IMR-90 (cell line): Measurements from ENCODE around the gene CD8B. TPM values are rescaled to one million over a fixed set of nuclear protein-coding genes. Genes with fewer than 3 reads are reported as not detected.

Source experiments
- ATAC-seq: fragments of 200-7000 bp; cut with Tn5 transposase; 2 replicates; pipeline ENCODE4 v1.9.1; 2020; ENCODE audit warnings: low read depth, mild to moderate bottlenecking, moderate library complexity
- BruUV-seq: library from RNA; stranded (reverse); fragments of 400-500 nt; replicated peaks from 2 replicates; lab custom pipeline; 2021; lab: Mats Ljungman, UMichigan
- CTCF ChIA-PET: fragments of 300-600 bp; formaldehyde crosslinking; extraction: SDS; loops from one replicate; lab custom pipeline; 2021; ENCODE audit warnings: antibody characterized with exemption; lab: Yijun Ruan, JAX
- POLR2A ChIA-PET: fragments of 300-600 bp; sonication (Branson Sonifier 250); formaldehyde crosslinking; loops from one replicate; lab custom pipeline; 2022; ENCODE audit warnings: antibody characterized with exemption; ENCODE audit not compliant: unreplicated experiment; lab: Charles Lee
- DNase-seq: peaks from one replicate; pipeline ENCODE4 v3.0.0; 2013
- H2AFZ ChIP-seq: replicated peaks from 2 replicates; pipeline ENCODE3; 2013; ENCODE audit warnings: low read length, mild to moderate bottlenecking; ENCODE audit not compliant: poor library complexity
- H2AK5ac ChIP-seq: 2 replicates; pipeline ENCODE4 v1.6.1; 2013; ENCODE audit warnings: low read depth, low read length, inconsistent platforms
- H2AK9ac ChIP-seq: replicated peaks from 2 replicates; pipeline ENCODE3; 2013; ENCODE audit warnings: mild to moderate bottlenecking, low read depth, low read length, moderate library complexity; ENCODE audit not compliant: poor library complexity
- H2BK120ac ChIP-seq: 2 replicates; pipeline ENCODE4 v1.6.1; 2013; ENCODE audit warnings: low read depth, low read length, inconsistent platforms
- H2BK15ac ChIP-seq: 3 replicates; pipeline ENCODE4 v1.6.1; 2013; ENCODE audit warnings: low read depth, low read length, inconsistent platforms
- H2BK20ac ChIP-seq: 2 replicates; pipeline ENCODE4 v1.6.1; 2013; ENCODE audit warnings: low read depth, mild to moderate bottlenecking, inconsistent platforms, low read length, moderate library complexity
- H2BK5ac ChIP-seq: 2 replicates; pipeline ENCODE4 v1.6.1; 2013; ENCODE audit warnings: mild to moderate bottlenecking, low read depth, low read length, inconsistent platforms; ENCODE audit not compliant: poor library complexity, severe bottlenecking
- H3K14ac ChIP-seq: replicated peaks from 2 replicates; pipeline ENCODE4 v1.6.1; 2013; ENCODE audit warnings: low read depth, low read length, inconsistent platforms
- H3K18ac ChIP-seq: 2 replicates; pipeline ENCODE4 v1.6.1; 2013; ENCODE audit warnings: low read depth, low read length, control low read depth
- H3K23ac ChIP-seq: 2 replicates; pipeline ENCODE4 v1.6.1; 2013; ENCODE audit warnings: low read depth, low read length, inconsistent platforms
- H3K27ac ChIP-seq: 2 replicates; pipeline ENCODE4 v1.5.1; 2013; ENCODE audit warnings: mild to moderate bottlenecking, control low read depth, low read length; ENCODE audit not compliant: insufficient read depth
- H3K27me3 ChIP-seq: 2 replicates; pipeline ENCODE4 v1.6.1; 2013; ENCODE audit warnings: low read length; ENCODE audit not compliant: control insufficient read depth, insufficient read depth
- H3K36me3 ChIP-seq: 2 replicates; pipeline ENCODE4 v1.6.1; 2013; ENCODE audit warnings: low read length, mixed read lengths; ENCODE audit not compliant: control insufficient read depth, insufficient read depth
- H3K4ac ChIP-seq: 2 replicates; pipeline ENCODE4 v1.6.1; 2013; ENCODE audit warnings: low read depth, low read length, inconsistent platforms
- H3K4me1 ChIP-seq: 2 replicates; pipeline ENCODE4 v1.6.1; 2013; ENCODE audit warnings: low read length, mixed read lengths; ENCODE audit not compliant: control insufficient read depth, insufficient read depth
- H3K4me2 ChIP-seq: 2 replicates; pipeline ENCODE4 v1.6.1; 2013; ENCODE audit warnings: low read depth, mild to moderate bottlenecking, control low read depth, low read length, moderate library complexity
- H3K4me3 ChIP-seq: 2 replicates; pipeline ENCODE4 v1.5.1; 2013; ENCODE audit warnings: low read depth, mild to moderate bottlenecking, control low read depth, low read length, moderate library complexity; ENCODE audit not compliant: insufficient read depth
- H3K56ac ChIP-seq: 2 replicates; pipeline ENCODE4 v1.6.1; 2013; ENCODE audit warnings: low read length, inconsistent platforms; ENCODE audit not compliant: insufficient read depth; ENCODE audit errors: extremely low read depth
- H3K79me1 ChIP-seq, 2 experiments: 2 replicates each; pipeline ENCODE4 v1.6.1; 2013; ENCODE audit warnings: low read length in 2 of 2, inconsistent platforms in 1 of 2, low read depth in 1 of 2
- H3K9ac ChIP-seq: 2 replicates; pipeline ENCODE4 v1.6.1; 2013; ENCODE audit warnings: low read depth, low read length, control low read depth
- H3K9me1 ChIP-seq: 2 replicates; pipeline ENCODE4 v1.6.1; 2013; ENCODE audit warnings: low read length, inconsistent platforms; ENCODE audit not compliant: insufficient read depth
- H3K9me3 ChIP-seq: 2 replicates; pipeline ENCODE4 v1.6.1; 2013; ENCODE audit warnings: low read length; ENCODE audit not compliant: control insufficient read depth, insufficient read depth
- H4K20me1 ChIP-seq: 2 replicates; pipeline ENCODE4 v1.6.1; 2013; ENCODE audit warnings: low read length, inconsistent platforms; ENCODE audit not compliant: insufficient read depth
- H4K5ac ChIP-seq: 2 replicates; pipeline ENCODE4 v1.6.1; 2013; ENCODE audit warnings: mild to moderate bottlenecking, low read depth, low read length, control low read depth
- H4K8ac ChIP-seq, 2 experiments: 2 replicates each; pipeline ENCODE4 v1.6.1; 2013; ENCODE audit warnings: low read depth in 2 of 2, low read length in 2 of 2, control low read depth in 1 of 2, inconsistent platforms in 1 of 2
- H4K91ac ChIP-seq: 2 replicates; pipeline ENCODE4 v1.6.1; 2013; ENCODE audit warnings: low read depth, low read length, inconsistent platforms; ENCODE audit not compliant: insufficient read depth
- CEBPB ChIP-seq: IDR thresholded peaks from 2 replicates; pipeline ENCODE4 v1.6.1; 2012; ENCODE audit warnings: low read depth, low read length, improper control_type of control experiment
- CHD1 ChIP-seq: IDR thresholded peaks from 2 replicates; pipeline ENCODE4 v1.6.1; 2012; ENCODE audit warnings: low read depth, low read length, improper control_type of control experiment
- CTCF ChIP-seq: conservative IDR thresholded peaks from 2 replicates; pipeline ENCODE4 v1.5.1; 2012; ENCODE audit warnings: mild to moderate bottlenecking, low read depth, low read length, improper control_type of control experiment
- MAFK ChIP-seq: IDR thresholded peaks from 2 replicates; pipeline ENCODE4 v1.6.1; 2012; ENCODE audit warnings: low read depth, low read length, improper control_type of control experiment
- MXI1 ChIP-seq: IDR thresholded peaks from 2 replicates; pipeline ENCODE4 v1.6.1; 2012; ENCODE audit warnings: low read depth, mild to moderate bottlenecking, low read length, moderate library complexity, borderline replicate concordance
- POLR2A ChIP-seq: IDR thresholded peaks from 2 replicates; pipeline ENCODE4 v1.6.1; 2012; ENCODE audit warnings: mild to moderate bottlenecking, low read depth, low read length
- RAD21 ChIP-seq: IDR thresholded peaks from 2 replicates; pipeline ENCODE4 v1.6.1; 2012; ENCODE audit warnings: low read length, improper control_type of control experiment
- RCOR1 ChIP-seq: IDR thresholded peaks from 2 replicates; pipeline ENCODE4 v1.6.1; 2012; ENCODE audit warnings: mild to moderate bottlenecking, low read length, improper control_type of control experiment; ENCODE audit not compliant: insufficient replicate concordance
- WGBS, 2 experiments: methylation state at CpG; one replicate each; pipeline versions ENCODE4 v1.1.5 to v1.1.7; 2013; ENCODE audit warnings: missing lambda C conversion rate in 2 of 2; ENCODE audit not compliant: insufficient read length in 1 of 2; ENCODE audit errors: extremely low coverage in 2 of 2; 5-methylcytosine and 5-hydroxymethylcytosine counted together
- dilution Hi-C: fragments of 300-500 bp; cut with HindIII; formaldehyde crosslinking; loops from one replicate; pipeline ENCODE4 v1.14.3; 2018; ENCODE audit warnings: low sequenced_read_pairs; ENCODE audit not compliant: unreplicated experiment
- in situ Hi-C: fragments of 300-500 bp; cut with MboI; formaldehyde crosslinking; loops from 3 replicates; pipeline ENCODE4 v1.14.3; 2019; ENCODE audit warnings: low sequenced_read_pairs, inconsistent platforms, mixed read lengths
- intact Hi-C: fragments of 100-400 bp; cut with micrococcal nuclease; formaldehyde crosslinking; loops from 2 replicates; pipeline ENCODE4 v1.10.0; 2022
- polyA plus RNA-seq, 3 experiments: library from polyadenylated mRNA; depleted of rRNA; stranded (reverse); fragments of >200 nt; gene quantifications; 2 replicates each; pipeline ENCODE4 v1.2.3, GENCODE V29; 2012; ENCODE audit warnings: low replicate concordance in 1 of 3
- total RNA-seq: library from RNA; depleted of rRNA; stranded (reverse); fragments of >200 nt; gene quantifications from 2 replicates; pipeline ENCODE4 v1.2.3, GENCODE V29; 2012

Gene CD8B
- total and polyA plus RNA-seq, 2 of the 4 experiments (the other 2 are of a cell fraction): not detected

- dilution Hi-C loops: no loop called here
- no peak for ATAC-seq
- no peak overlapping the region for H3K27ac ChIP-seq
- no peak overlapping the region for H2AFZ ChIP-seq
- ChIA-PET CTCF (no interaction called here), POLR2A (no interaction called here)
- no peak for DNase-seq
- H2AK5ac ChIP-seq: no peak overlapping the region
- H4K91ac ChIP-seq: no peak overlapping the region
- H3K14ac ChIP-seq: no peak overlapping the region
- H3K4ac ChIP-seq: no peak overlapping the region
- in situ Hi-C loops: no loop called here
- H4K8ac ChIP-seq: no peak overlapping the region
- H2BK20ac ChIP-seq: no peak overlapping the region
- H4K5ac ChIP-seq: no peak overlapping the region
- H2BK120ac ChIP-seq: no peak overlapping the region
- BruUV-seq: no TSS peak
- no peak overlapping the region for H3K9ac ChIP-seq
- no CpG with 5 or more reads among the region's 2 CpGs for WGBS, 2 experiments
- no peak overlapping the region for H3K18ac ChIP-seq
- no peak overlapping the region for H2AK9ac ChIP-seq
- H3K4me2 ChIP-seq: no peak overlapping the region
- intact Hi-C loops: no loop called here
- H3K36me3 ChIP-seq: no peaks in the 10 kb centered on the region
- no peaks in the 10 kb centered on the region for H3K9me3 ChIP-seq
- no peak overlapping the region for H3K4me3 ChIP-seq
- no peaks in the 10 kb centered on the region for H3K9me1 ChIP-seq
- no peak overlapping the region for H2BK5ac ChIP-seq
- no peak overlapping the region for H2BK15ac ChIP-seq
- TF ChIP-seq CTCF (no peak), MAFK (no peak), RAD21 (no peak), MXI1 (no peak), RCOR1 (no peak), CEBPB (no peak), CHD1 (no peak), POLR2A (no peak)
- H3K56ac ChIP-seq: no peak overlapping the region
- H3K4me1 ChIP-seq: no peaks in the 10 kb centered on the region
- H3K27me3 ChIP-seq: peaks cover 15% of the 10 kb centered on the region
- H3K79me1 ChIP-seq: no peaks in the 10 kb centered on the region
- no peaks in the 10 kb centered on the region for H4K20me1 ChIP-seq
- no peak overlapping the region for H3K23ac ChIP-seq
These were observed 30.1 kb downstream of the CD8B start for GRCh38 chr2:86831537-86831936.
